Activated gamma-delta T cell treated with Interleukin-2 at 50 U/mL for 16 hours (primary cell): ENCODE measurements around the gene MTF2.
"Not testable (repeated sequence)": the region's sequence is repeated elsewhere in the genome, so short reads cannot be mapped to it uniquely, and the experiment has no call there.

Experiments
- DNase-seq: peaks from one replicate; pipeline ENCODE4 v3.0.0-alpha.2; 2020

MTF2 gene

DNA sequence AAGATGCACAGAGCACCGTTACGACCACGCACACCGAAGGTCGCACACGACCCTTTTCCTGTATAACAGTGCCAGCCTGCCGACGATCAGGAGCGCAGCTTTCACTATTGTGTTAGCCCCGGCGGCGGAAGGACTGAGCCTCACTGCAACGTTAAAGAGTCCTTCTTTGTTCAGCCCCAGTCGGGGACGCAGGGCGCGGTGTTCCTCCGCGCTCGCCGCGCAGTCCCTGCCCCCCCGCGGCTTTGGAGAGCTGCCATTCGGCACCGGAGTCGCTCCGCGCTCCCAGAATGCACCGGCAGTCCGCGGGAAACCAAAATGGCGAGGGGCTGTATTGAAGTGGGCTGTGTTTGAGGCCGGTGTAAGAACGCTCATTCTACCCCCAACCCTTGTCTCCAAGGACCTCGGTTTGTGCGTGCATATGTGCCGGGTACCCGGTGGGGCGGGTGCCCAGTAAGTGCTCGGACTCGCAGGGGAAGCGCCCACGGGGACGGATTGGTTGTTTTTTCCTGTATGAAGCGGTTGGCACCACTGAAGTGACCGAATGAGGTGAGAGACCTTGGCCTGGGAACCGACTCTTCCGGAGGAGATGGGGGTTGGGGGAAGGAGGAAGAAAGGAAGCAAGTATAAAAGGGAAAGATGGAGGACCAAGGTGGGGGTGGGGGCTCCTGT, at the start of gene MTF2:
Gene MTF2 (plus strand): TSS at position 298 of the 669 bp plus-strand sequence. CDS start 244 bp downstream, at position 542.
- DNase-seq = peak; percentile 91

DNA sequence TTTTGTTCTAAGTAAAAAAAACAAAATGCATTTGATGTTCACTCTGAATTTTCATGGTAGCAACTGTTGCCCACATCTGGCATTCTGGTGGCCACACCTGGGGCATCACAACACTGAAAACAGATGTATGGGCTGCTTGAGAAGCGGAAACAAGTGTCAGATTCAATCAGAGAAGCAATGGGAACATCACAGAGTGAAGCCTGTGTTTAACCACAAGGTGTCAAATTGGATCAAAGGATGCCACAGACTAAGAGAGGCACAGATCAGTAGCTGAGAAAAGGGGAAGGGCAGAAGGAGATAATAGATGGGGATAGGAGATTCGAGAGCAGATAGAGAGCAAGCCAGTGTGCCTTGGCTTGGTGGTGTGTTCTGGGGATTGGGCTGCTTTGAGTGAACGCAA, 49.8 kb upstream of the MTF2 start:
- peak; percentile 18 for DNase-seq

DNA sequence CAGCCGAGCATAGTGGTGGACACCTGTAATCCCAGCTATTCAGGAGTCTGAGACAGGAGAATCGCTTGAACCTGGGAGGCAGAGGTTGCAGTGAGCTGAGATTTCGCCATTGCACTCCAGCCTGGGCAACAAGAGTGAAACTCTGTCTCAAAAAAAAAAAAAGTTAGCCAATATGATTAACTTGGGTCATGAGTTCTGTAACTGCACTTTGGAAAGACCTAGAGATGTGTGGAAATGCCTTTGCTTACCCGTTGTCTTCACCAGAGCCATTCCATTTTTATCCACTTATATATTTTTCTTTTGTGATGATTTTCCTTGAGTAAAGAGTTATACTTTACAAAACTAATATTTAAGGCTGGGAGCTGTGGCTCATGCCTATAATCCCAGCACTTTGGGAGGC, 48.9 kb upstream of the MTF2 start:
- DNase-seq = not testable (repeated sequence)

DNA sequence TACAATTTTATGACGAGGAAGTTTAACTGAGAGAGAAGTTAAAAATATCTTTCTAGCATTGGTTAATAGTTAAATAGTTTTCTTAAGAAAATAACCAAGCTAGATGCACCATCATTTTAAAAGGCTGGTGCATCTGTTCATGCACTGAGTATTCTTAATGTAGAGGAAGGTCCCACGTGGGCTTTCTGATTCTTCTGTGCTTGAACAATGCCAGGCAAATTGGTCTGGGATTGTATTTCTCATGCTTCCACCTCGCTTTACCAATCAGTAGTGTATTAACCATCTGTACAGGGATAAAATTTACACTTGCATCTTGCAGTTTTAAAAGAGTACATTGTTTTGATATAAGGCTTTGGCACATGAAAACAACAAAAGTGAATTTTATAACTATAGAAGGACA, 47.4 kb upstream of the MTF2 start:
- DNase-seq = no peak

DNA sequence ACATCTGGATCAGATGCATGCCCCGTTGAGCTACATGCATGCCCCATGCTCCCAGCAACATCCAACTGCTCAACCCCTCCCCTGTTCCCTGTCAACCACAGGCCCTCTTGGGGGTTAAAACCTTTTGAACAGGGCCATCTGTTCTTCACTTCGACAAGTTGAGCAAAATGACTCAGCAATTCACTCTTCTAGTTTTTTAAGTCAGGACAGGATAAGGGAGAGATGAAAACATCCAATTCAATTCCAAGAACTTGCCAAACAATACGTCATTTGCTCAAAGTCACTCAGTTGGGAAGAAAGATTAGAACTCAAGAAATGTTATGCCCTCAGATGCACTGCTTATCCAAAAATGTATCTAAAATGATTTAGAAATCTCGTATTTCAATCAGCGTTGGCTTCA, 46.1 kb upstream of the MTF2 start:
- no peak for DNase-seq

DNA sequence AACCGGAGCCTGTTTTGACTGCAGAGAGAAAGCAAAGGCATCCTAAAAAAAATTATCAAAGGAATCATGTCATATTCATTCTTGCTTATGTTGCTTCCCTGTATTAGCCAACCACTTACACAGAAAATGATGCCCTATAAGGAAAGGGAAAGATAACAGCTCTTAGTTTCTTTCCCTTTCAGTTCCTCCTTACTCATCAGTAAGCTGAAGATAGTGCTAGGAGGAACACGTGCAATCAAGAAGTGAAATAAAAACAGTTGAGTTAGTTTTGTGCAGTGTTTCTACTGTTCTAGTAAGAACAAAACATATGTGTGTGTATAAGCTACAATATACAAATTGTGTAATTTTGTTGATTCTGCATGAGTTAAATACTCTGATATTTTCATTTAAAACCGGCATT, 45.3 kb upstream of the MTF2 start:
- DNase-seq = no peak

DNA sequence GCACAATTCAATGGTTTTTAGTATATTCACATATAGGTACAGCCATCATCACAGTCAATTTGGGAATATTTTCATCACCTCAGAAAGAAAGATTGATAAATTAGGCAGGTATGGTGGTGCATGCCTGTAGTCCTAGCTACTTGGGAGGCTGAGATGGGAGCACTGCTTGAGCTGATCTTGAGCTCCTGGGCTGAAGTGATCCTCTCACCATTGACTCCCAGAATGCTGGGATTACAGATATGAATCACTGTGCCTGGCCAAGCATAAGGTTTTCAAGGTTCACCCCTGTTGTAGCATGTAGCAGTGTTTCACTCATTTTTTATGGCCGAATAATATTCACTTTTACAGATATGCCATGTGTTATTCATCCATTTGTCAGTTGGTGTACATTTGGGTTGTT, 44.7 kb upstream of the MTF2 start:
- no peak for DNase-seq

DNA sequence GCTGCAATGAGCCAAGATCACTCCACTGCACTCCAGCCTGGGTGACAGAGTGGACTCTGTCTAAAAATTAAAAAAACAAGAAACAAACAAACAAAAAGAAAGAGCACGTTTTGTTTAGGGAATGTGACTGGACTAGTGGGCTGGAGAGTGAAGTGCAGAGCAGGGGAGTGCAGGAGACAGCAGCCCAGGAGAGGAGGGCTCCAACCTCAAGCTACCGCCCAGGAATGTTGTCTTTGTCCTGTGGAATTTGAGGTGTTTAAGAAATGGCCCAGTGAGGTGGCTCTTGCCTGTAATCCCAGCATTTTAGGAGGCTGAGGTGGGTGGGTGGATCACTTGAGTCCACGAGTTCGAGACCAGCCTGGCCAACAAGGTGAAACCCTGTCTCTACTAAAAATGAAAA, 42.4 kb upstream of the MTF2 start:
- DNase-seq = no peak

DNA sequence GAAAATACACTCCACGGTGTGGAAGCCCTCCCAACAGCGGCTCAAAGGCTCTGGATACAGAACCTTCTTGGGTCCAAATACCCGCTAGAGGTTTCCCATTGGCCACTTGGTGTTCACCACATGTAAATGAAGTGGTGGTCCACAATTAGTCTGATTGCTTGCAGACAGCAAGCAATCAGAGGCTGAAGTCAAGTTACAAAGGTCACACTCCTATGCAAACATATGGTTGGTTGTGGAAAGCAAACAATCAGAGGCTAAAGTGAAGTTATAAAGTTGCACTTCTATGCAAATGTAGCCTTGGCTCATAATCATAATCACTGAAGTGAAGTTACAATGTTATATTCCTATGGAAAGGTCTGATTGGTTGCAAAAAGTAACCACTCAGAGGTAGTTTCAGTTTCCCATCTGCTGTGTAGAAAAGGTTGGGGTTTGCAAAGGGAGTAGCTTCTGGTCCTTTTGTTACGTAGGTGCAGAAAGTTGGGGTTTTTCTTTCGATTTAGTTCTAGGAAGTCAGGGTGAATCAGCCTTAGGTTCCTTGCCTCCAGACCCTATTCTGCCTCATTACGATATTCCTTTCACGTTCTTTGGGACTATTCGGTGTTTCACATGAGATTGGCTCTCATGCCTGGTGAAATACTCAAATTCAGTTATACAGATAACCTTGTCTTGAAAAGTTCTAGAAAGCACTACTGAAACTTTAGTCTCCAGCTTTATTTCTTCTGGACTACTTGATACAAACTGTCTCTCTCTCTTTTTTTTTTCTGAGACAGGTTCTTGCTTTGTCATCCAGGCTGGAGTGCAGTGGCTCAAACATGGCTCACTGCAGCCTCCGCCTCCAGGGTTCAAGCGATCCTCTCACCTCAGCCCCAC, 36.7 kb upstream of the MTF2 start:
- DNase-seq = peak; percentile 18

DNA sequence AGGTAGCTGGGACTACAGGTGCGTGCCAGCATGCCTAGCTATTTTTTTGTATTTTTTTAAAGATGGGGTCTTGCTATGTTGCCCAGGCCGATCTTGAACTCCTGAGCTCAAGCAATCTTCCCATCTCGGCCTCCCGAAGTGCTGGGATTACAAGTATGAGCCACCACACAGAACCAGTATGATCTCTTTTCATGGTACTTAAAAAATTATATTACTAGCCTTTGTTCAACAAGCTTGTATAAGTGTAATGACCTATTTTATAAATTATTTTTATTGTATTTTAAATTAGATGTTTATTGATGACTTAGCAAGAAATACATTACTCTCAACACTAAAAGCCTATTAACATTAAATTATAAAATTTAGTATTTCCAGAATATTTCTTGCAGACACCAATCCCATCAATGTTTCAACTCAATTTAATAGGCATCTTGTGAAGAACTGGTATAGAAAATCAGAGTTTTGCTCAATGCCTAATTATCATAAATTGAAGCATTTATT, 36.0 kb upstream of the MTF2 start:
- no peak for DNase-seq

DNA sequence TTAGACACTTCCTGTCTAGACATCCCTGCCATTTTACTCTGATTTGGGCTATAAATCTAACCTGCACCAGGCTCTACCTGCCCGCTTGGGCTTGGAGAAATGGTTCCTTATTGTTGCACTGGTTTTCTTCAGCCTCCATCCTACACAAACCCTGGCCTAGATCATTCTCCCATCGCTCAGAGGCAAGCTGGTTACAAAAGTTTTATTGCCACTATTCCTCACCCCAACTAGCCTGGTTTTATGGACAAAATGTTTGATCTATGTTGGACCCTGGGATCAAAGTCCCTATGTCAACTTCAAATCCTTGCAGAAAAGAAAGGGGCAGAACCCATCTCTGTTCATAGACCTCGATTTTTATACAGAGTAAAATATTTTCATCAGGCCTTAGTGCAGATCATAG, 31.5 kb upstream of the MTF2 start:
- no peak for DNase-seq

DNA sequence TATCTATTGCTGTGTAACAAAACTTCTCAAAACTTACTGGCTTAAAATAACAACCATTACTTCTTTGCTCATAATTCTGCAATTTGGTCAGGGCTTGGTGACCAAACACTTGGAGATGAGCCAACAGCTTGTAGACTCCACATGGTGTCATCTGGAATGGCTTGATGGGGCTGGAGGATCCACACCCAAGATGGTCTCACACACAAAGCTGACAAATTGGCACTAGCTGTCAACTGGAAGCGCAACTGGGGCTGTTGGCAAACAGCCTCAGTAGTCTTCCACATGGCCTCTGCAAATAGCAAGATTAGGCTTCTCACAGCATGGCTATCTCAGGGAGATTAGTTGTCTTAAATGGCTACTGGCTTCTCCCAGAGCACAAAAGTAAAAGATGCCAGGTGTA, 27.1 kb upstream of the MTF2 start:
- DNase-seq = no peak

DNA sequence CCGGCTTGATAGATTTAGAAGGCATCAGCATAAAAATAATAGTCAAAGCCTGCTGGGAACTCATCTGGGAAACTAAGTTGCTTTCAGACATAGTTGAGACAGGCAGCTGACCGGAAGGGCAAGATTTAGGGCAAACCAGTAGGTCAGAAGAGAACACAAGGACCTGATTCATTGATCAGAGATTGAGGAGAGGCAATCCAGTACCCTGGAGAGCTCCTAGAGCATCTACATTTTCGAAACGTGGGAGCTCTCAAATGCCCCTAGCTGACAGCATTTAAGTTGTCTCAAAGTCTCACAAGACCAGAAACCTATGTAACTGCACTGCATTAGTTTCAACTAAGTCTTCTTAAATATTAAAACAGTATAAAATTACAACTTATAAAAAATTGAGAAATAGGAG, 22.9 kb upstream of the MTF2 start:
- no peak for DNase-seq

DNA sequence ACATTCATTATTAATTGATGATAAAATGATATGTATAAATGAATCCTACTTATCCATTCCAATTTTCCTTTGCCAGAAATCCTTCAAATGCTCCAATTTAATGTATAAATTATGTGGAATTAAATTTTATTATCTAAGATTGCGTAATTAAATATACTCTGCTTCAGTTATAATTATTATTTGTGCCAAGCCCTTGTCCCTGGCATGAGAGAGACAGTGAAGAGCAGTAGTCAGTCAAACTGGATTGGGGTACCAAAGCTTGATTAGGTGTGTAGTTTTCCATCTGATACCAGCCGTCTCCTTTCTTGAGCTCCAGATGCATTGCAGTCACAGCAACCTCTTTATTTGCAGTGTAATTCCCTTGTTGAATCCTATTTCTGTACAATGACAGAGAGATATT, 22.4 kb upstream of the MTF2 start:
- no peak for DNase-seq

DNA sequence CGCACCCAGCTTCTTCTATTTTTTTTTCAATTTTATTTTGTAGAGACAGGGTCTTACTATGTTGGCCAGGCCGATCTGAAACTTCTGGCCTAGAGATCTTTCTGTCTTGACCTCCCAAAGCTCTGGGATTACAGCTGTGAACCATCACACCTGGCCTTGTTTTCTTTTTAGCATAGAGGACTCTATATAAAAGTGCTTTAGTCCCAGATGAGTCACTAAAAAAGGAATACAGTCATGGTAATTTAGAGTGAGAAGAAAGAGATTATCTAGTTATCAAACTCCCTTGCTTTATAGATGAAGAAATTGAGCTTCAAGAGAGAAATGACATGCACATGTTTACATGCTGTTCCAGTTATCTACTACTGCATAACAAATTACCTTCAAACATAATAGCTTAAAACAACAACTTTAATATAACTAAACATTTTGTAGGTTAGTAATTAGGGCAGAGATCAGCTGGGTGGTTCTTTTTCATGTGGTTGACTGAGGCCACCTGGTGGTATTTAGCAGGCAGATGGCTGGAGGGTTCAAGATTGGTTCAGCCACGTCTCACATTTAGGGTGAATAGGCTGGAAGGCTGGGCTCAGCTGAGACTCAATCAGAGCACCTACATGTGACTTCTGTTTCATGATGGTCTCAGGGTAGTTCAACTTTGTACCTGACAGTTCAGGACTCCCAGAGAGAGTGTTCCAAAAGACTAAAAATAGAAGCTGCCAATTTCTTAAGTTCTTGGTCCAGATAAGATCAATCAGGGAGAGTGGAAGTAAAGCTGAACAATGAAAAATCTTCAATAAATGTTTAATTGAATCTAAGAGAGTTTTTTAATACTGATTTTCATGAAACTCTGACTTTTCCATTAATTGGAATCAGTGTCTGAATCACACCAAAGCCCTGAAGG, 16.9 kb upstream of the MTF2 start:
- DNase-seq = peak; percentile 27

DNA sequence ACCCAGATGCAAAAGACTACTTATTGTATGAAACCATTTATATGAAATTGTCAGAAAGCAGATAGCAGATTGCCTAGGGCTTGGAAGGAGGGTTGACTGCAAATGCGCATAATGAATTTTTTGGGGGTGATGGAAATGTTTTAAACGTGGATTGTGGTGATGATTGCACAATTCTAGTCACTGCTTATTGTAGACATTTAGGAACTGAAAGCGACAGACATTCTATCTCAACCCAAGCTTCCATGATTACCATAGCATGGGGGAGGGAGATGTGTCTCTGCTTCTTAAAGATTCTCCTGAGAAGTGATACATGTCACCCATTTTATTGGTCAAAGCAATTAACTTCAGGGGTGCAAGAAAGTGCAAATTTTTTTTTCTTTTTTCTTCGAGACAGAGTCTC, 2.8 kb upstream of the MTF2 start:
- no peak for DNase-seq

DNA sequence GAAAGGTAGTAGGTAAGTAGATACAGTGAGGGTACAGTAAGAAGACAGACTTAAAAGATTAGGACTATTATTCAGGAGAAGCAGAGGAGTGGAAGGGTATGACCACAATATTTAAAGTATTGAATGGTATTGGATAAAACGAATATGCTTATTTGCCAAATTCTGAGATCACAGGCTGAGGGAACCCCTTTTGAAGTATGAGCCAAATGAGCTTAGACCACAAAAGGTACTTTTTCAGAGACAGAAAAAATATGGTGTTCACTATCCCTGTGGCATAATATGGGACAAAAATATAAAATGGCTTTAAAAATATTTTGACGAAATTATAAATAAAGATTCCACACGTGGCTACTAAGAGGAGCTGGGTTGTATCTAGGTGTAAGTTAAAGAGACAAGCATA, 880 bp upstream of the MTF2 start:
- no peak for DNase-seq

DNA sequence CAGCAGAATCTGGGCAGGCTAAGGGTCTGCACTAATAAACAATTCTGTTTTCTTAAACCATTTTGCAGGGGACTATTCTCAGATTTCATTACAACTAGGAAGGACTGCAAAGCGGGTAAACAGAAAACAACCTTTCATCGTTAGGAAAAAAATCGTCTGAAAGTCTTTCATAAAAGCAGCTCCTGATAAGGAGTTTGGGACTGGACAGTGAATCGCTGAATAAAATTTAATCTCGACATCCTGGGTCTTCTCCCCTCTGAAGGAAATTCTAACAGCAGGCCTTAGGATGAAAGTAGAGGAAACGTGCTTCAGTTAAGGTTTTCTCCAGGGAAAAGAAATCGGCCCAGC, 471 bp upstream of the MTF2 start:
- DNase-seq = no peak

DNA sequence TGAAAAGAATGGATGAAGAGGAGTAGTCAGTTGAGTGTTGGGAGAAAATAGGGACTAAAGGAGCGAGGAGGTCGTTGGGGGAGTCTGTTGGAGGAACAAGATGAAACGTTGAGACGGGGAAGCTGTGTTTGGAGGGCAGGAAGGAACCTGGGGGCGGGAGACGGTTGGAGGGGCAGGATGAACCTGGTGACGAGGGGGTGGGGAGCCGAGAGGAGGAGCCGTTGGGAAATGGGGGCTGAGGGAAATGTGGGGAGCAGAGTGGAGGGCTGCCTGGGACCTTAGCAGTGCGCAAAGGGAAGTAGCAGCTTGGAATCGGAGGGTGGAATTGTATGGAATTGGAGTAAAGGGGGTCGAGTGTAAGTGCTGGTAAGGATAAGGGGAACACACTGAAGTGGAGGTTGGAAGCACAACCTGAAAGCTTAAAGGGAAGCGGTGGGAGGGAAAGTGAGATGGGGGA, 630 bp downstream of the MTF2 start:
- peak; percentile 7 for DNase-seq

DNA sequence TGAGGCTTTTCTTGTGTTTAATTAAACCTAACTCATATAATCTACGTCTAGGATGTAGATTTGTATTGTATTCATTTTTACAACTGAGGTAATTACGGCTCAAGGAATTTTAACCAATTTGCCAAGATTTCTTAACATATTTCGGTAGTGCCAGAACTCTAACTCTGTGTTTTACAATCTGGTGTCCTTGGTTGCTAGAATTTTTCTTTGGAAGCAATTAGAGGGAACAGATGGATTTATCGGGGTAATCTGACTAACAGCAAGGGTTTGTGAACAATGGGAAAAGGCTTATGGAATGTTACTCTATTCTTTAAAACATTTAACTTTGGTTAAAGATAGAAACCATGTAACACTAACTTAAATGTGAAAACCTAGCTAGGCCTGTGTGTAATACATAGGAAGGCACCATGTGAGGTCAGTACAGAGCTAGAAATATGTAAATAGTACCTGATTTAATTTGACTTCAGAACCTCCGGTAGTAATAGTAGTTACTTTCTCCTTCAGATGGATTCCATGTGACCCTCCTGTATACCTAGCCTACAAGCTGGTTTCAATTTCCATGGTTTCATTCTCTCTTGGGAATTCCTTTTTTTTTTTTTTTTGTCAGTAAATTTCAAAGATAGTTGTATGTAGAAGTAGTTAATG, 1.2 kb downstream of the MTF2 start:
- no peak for DNase-seq

DNA sequence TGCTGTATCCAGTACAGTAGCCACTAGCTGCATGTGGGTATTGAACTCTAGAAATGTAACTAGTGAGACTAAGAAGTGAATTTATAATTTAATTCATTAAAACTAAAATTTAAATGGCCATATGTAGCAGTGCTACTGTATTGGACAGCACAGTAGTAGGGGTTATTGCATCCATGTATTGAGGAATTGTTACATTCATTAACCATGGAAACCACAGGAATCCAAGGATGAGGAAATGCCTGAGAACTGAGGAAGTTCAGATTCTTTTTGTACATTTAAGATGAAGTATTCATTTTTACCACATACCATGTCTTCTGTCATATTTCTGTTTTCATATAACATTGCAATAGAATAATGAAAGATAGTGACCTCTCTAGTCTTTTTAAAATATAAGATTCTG, 2.6 kb downstream of the MTF2 start:
- no peak for DNase-seq

DNA sequence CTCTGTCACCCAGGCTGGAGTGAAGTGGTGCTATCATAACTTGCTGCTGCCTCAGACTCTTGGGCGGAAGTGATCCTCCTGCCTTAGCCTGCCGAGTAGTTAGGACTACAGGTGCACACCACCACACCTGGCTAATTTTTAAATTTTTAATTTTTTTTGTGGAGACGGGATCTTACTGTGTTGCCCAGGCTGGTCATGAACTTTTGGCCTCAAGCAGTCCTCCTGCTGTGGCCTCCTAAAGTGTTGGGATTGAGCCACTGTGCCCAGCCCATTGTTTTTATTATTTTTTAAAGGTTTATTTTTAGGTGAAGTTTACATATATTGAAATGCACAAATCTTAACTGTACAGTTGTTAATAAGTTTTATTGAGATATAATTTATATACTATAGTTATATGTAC, 3.2 kb downstream of the MTF2 start:
- no peak for DNase-seq

DNA sequence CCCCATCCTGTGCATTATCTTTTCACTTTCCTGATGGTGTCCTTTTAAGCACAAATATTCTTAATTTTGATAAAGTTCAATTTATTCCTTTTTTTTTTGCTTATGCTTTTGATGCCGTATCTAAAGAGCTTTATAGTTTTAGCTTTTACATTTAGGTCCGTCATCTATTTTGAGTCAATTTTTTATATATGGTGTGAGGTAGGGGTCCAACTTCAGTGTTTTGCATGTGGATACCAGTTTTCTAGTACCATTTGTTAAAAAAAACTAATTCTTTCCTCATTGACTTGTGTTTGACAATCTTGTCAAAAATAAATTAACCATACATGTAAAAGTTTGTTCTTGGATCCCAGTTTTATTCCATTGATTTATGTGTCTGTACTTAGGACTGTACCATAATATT, 4.9 kb downstream of the MTF2 start:
- no peak for DNase-seq
